Peyer's patch (tissue), 4 donors: ENCODE data around the gene GLI3.

Experiments used
- POLR2A ChIP-seq, 2 donors: fragments of 450-650 bp; IDR thresholded peaks; one replicate each; pipeline ENCODE4 v1.5.1; 2017; ENCODE audit warnings: antibody characterized with exemption in 2 of 2, mild to moderate bottlenecking in 2 of 2, moderate library complexity in 2 of 2
- TF ChIP-seq, protein P1 (sequence below), 6 experiments: fragments of 450-650 bp in 4 of 6; fragments of 200-600 bp in 2 of 6; sonication (generic) in 1 of 6; IDR thresholded peaks; one replicate each; pipeline ENCODE4 v1.5.1; 2017 to 2019; ENCODE audit warnings: antibody characterized with exemption in 6 of 6, mild to moderate bottlenecking in 3 of 6, moderate library complexity in 1 of 6

DNA sequence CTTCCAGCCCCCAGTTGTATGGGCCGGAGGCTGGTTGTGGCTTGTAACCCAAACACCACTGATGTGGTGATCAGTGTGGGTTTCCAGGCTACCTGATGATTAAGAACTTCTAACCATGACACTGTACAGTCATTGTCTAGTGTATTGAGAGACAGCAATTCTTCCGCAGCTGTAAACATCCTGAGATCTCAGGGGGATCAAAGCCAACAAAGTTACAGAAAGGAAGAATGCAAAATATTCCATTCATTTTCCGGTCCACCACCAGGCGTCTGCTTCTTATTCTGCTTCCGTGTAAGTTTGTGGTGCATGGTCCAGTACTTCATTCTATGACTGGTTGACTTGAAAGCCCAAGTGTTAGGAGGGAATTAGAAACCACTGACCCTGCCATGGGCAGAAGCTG lies 10.3 kb upstream of the GLI3 start:
- TF ChIP-seq, protein P1, sequence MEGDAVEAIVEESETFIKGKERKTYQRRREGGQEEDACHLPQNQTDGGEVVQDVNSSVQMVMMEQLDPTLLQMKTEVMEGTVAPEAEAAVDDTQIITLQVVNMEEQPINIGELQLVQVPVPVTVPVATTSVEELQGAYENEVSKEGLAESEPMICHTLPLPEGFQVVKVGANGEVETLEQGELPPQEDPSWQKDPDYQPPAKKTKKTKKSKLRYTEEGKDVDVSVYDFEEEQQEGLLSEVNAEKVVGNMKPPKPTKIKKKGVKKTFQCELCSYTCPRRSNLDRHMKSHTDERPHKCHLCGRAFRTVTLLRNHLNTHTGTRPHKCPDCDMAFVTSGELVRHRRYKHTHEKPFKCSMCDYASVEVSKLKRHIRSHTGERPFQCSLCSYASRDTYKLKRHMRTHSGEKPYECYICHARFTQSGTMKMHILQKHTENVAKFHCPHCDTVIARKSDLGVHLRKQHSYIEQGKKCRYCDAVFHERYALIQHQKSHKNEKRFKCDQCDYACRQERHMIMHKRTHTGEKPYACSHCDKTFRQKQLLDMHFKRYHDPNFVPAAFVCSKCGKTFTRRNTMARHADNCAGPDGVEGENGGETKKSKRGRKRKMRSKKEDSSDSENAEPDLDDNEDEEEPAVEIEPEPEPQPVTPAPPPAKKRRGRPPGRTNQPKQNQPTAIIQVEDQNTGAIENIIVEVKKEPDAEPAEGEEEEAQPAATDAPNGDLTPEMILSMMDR (IDR thresholded peaks at IDR 0.05), result no peak
- TF ChIP-seq POLR2A (IDR thresholded peaks at IDR 0.05), result no peak
